Aorta (tissue), 5 donors: ENCODE measurements around the gene PMM1. TPM values are rescaled to one million over a fixed set of nuclear protein-coding genes. Genes with fewer than 3 reads are reported as not detected.

Experiments used
- ATAC-seq: fragments of 200-7000 bp; cut with Tn5 transposase; one replicate; pipeline ENCODE4 v1.9.1; 2022; ENCODE audit warnings: moderate library complexity; ENCODE audit not compliant: low FRiP score
- DNase-seq, 2 donors: peaks; one replicate each; pipeline ENCODE4 v3.0.0-alpha.2; 2020
- H3K27ac ChIP-seq, 2 donors: one replicate each; pipeline ENCODE4 v1.5.1; 2013; ENCODE audit warnings: low read length in 2 of 2, mild to moderate bottlenecking in 2 of 2, moderate library complexity in 2 of 2, control low read depth in 1 of 2, inconsistent platforms in 1 of 2, low read depth in 1 of 2
- H3K27me3 ChIP-seq, 2 donors: one replicate each; pipeline ENCODE4 v1.6.1; 2013; ENCODE audit warnings: control low read depth in 1 of 2, low read length in 1 of 2, mild to moderate bottlenecking in 1 of 2, moderate library complexity in 1 of 2; ENCODE audit not compliant: insufficient read depth in 2 of 2, control insufficient read depth in 1 of 2
- H3K36me3 ChIP-seq, 2 donors: one replicate each; pipeline ENCODE4 v1.6.1; 2013; ENCODE audit warnings: control low read depth in 1 of 2, low read length in 1 of 2, mild to moderate bottlenecking in 1 of 2; ENCODE audit not compliant: insufficient read depth in 2 of 2, control insufficient read depth in 1 of 2
- H3K4me1 ChIP-seq, 2 donors: one replicate each; pipeline ENCODE4 v1.6.1; 2013; ENCODE audit warnings: low read length in 2 of 2, control low read depth in 1 of 2, mild to moderate bottlenecking in 1 of 2, moderate library complexity in 1 of 2; ENCODE audit not compliant: insufficient read depth in 2 of 2, control insufficient read depth in 1 of 2
- H3K4me3 ChIP-seq, 2 donors: one replicate each; pipeline ENCODE4 v1.5.1; 2013; ENCODE audit warnings: low read length in 2 of 2, control low read depth in 1 of 2, mild to moderate bottlenecking in 1 of 2
- H3K9me3 ChIP-seq: one replicate; pipeline ENCODE4 v1.6.1; 2013; ENCODE audit warnings: mild to moderate bottlenecking, low read length; ENCODE audit not compliant: control insufficient read depth
- WGBS, 2 donors: extraction: QIAGEN DNeasy Blood & Tissue Kit; methylation state at CpG; one replicate each; pipeline ENCODE4 v1.1.7; 2013; 5-methylcytosine and 5-hydroxymethylcytosine counted together
- intact Hi-C, 2 donors: fragments of 100-400 bp; cut with DNase I; formaldehyde crosslinking; loops; one replicate each; pipeline versions ENCODE4 v1.14.2 to v1.15.0; 2022
- polyA plus RNA-seq, 2 donors: library from polyadenylated mRNA; stranded (reverse); fragments of 200-250 nt; gene quantifications; one replicate each; pipeline ENCODE4 v1.2.3, GENCODE V29; 2013
- total RNA-seq, 2 donors: library from RNA; stranded (reverse); fragmentation: NEBNext Ultra II Directional; extraction: Animal tissue kit (Norgen Biotek cat#: 25700); gene quantifications; one replicate each; pipeline ENCODE4 v1.2.1, GENCODE V29; 2021
- donor health status: healthy with polysubstance abuse.
- donor health status: Bipolar disorder and iron deficiency.
- donor health status: DM: no; HTN: no; CAD: no.
- donor health status: DM: no; HTN: no; CAD: no.
- donor health status: DM: yes; HTN: yes; CAD: no.

Gene PMM1
- total and polyA plus RNA-seq, 4 donors: 23.8 to 101 (median 34.4) TPM

- ATAC-seq: no peak
- Histone ChIP-seq H3K9me3 (no peaks in the 10 kb centered on the region), H3K27me3 (no peaks in the 10 kb centered on the region), H3K36me3 (no peaks in the 10 kb centered on the region), H3K4me1 (no peaks in the 10 kb centered on the region), H3K27ac (no peak overlapping the region), H3K4me3 (no peak overlapping the region)
- DNase-seq: no peak
- 92 to 94% methylated on average over 7 of the region's 7 CpGs for WGBS, 2 donors
- intact Hi-C loops: no loop called here
Measured at GRCh38 chr22:41587347-41587723, 2.3 kb downstream of the PMM1 start.

GRCh38 chr22:41585898-41586297 lies 3.7 kb downstream of the PMM1 start:
- H3K4me1 ChIP-seq: no peaks in the 10 kb centered on the region
- no peaks in the 10 kb centered on the region for H3K36me3 ChIP-seq
- H3K27ac ChIP-seq: no peak overlapping the region
- no peak overlapping the region for H3K4me3 ChIP-seq
- WGBS, 2 donors: 96% methylated on average over 7 of the region's 7 CpGs
- H3K27me3 ChIP-seq: no peaks in the 10 kb centered on the region
- ATAC-seq: no peak
- no peak for DNase-seq
- intact Hi-C loops: no loop called here
- no peaks in the 10 kb centered on the region for H3K9me3 ChIP-seq

DNA sequence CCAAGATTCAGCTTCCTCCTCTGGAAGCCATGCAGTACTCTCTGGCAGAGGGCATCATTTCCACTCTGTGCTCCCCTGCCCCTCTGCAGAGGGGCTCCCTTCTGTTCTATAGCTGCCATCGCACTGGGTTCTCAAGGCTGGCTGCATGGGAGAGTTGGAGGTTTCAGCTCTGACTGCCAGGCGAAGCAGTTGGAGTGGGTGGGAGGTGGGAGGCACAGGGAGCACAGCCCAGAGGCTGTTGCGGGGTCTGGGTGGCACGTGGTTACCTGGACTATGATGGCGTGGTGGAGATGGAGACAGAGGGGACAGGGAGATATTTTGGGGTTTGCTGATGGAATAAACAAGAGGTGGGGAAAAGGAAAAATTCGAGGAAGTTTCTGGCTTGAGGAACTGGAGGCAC lies 4.8 kb downstream of the PMM1 start:
- WGBS, 2 donors: 91 to 93% methylated on average over 6 of the region's 6 CpGs
- DNase-seq: no peak
- ATAC-seq: no peak
- Histone ChIP-seq H3K36me3 (no peaks in the 10 kb centered on the region), H3K9me3 (no peaks in the 10 kb centered on the region), H3K27ac (no peak overlapping the region), H3K4me3 (no peak overlapping the region), H3K27me3 (no peaks in the 10 kb centered on the region), H3K4me1 (no peaks in the 10 kb centered on the region)
- intact Hi-C loops: no loop called here

- H3K27me3 ChIP-seq: no peaks in the 10 kb centered on the region
- H3K4me1 ChIP-seq: no peaks in the 10 kb centered on the region
- no peak overlapping the region for H3K4me3 ChIP-seq
- no peak overlapping the region for H3K27ac ChIP-seq
- intact Hi-C loops: no loop called here
- no peaks in the 10 kb centered on the region for H3K9me3 ChIP-seq
- no peak for DNase-seq
- 78 to 80% methylated on average over 8 of the region's 8 CpGs for WGBS, 2 donors
- no peak for ATAC-seq
- H3K36me3 ChIP-seq: no peaks in the 10 kb centered on the region
Measured at GRCh38 chr22:41582694-41583093, 6.9 kb downstream of the PMM1 start.

GRCh38 chr22:41579997-41580355 lies 9.7 kb downstream of the PMM1 start:
- ATAC-seq: no peak
- WGBS, 2 donors: 73 to 78% methylated on average over 6 of the region's 6 CpGs

GRCh38 chr22:41579297-41579996 lies 10.2 kb downstream of the PMM1 start:
- no peaks in the 10 kb centered on the region for H3K36me3 ChIP-seq
- 69 to 77% methylated on average over 12 of the region's 12 CpGs for WGBS, 2 donors

More at GRCh38 chr22:41579997-41580355, 9.7 kb downstream of the PMM1 start:
- no peak overlapping the region for H3K27ac ChIP-seq
- no peaks in the 10 kb centered on the region for H3K27me3 ChIP-seq
- no peaks in the 10 kb centered on the region for H3K36me3 ChIP-seq
- H3K4me3 ChIP-seq: no peak overlapping the region
- no peak for DNase-seq
- no peaks in the 10 kb centered on the region for H3K9me3 ChIP-seq
- no peaks in the 10 kb centered on the region for H3K4me1 ChIP-seq
- intact Hi-C loops: no loop called here

DNA sequence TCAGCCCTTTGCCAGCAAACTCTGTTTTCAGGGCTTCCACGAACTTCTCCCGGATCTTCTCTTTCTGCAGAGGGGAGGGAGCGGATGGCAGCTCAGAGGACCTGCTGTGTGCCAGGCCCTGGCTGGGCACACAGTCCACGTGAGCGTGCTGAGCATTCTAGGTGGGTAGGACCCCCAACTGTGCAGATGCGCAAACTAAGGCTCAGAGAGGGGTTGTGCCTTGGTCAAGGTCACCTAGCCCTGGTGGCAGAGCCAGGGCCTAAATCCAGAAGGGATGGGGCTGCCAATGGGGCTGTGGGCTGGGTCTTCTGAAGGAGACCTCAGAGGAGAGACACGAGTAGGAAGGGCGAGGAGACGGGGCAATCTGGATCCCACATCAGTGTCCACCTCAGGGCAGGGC lies 10.8 kb downstream of the PMM1 start:
- H3K36me3 ChIP-seq: no peaks in the 10 kb centered on the region
- H3K4me1 ChIP-seq: no peaks in the 10 kb centered on the region
- intact Hi-C loops: no loop called here
- no peak for DNase-seq
- no peaks in the 10 kb centered on the region for H3K27me3 ChIP-seq
- no peaks in the 10 kb centered on the region for H3K9me3 ChIP-seq
- H3K27ac ChIP-seq: no peak overlapping the region
- no peak for ATAC-seq
- no peak overlapping the region for H3K4me3 ChIP-seq
- WGBS, 2 donors: 72 to 80% methylated on average over 9 of the region's 9 CpGs

More at GRCh38 chr22:41579297-41579996, 10.2 kb downstream of the PMM1 start:
- no peak for DNase-seq
- Histone ChIP-seq H3K27me3 (no peaks in the 10 kb centered on the region), H3K9me3 (no peaks in the 10 kb centered on the region), H3K4me1 (no peaks in the 10 kb centered on the region), H3K27ac (no peak overlapping the region), H3K4me3 (no peak overlapping the region)
- ATAC-seq: no peak
- intact Hi-C loops: no loop called here

DNA sequence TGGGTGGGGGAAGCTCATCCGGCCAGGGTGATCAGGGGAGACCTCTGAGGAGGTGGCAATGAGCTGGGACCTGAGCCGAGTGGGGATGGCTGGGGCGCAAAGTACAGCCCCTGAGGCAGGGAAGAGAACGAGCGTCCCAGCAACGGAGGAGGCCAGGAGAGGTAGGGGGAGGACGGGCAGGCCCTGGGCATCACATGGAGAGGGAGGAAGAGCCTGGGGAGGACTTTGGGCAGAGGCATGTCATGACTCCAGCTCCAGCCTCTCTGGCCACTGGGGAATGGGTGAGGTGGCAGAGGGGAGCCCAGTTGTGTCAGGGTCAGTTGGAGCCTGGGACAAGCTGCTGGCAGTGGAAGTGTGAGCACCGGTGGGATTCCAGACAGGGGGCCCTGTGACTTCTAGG lies 11.5 kb downstream of the PMM1 start:
- intact Hi-C loops: no loop called here
- ATAC-seq (no peak), DNase-seq (no peak)
- Histone ChIP-seq H3K36me3 (no peaks in the 10 kb centered on the region), H3K27me3 (no peaks in the 10 kb centered on the region), H3K4me3 (no peak overlapping the region), H3K27ac (no peak overlapping the region), H3K4me1 (no peaks in the 10 kb centered on the region), H3K9me3 (no peaks in the 10 kb centered on the region)
- 70 to 71% methylated on average over 8 of the region's 8 CpGs for WGBS, 2 donors

GRCh38 chr22:41576877-41577276 lies 12.8 kb downstream of the PMM1 start:
- H3K36me3 ChIP-seq: no peaks in the 10 kb centered on the region
- intact Hi-C loops: no loop called here
- H3K9me3 ChIP-seq: no peaks in the 10 kb centered on the region
- peak; percentile 46 for ATAC-seq
- H3K4me1 ChIP-seq: no peaks in the 10 kb centered on the region
- DNase-seq: peak; percentile 64 to 85
- no peak overlapping the region for H3K4me3 ChIP-seq
- WGBS, 2 donors: 27 to 33% methylated on average over 9 of the region's 9 CpGs
- H3K27ac ChIP-seq: no peak overlapping the region
- no peaks in the 10 kb centered on the region for H3K27me3 ChIP-seq
